GM19324 (cell line): Measurements from ENCODE around the gene TUBB.

ENCODE experiments used
- ATAC-seq: cut with Tn5 transposase; IDR thresholded peaks from one replicate; pipeline ENCODE4 v1.9.1; 2021; ENCODE audit warnings: mild to moderate bottlenecking, moderate library complexity; ENCODE audit not compliant: unreplicated experiment, low FRiP score

The TUBB gene

GRCh38 chr6:30732237-30732943, 12.2 kb downstream of the TUBB start:
- no peak for ATAC-seq

- no peak for ATAC-seq
Measured at GRCh38 chr6:30735668-30736314, 15.6 kb downstream of the TUBB start.

GRCh38 chr6:30738532-30738931, 18.4 kb downstream of the TUBB start:
- ATAC-seq, result no peak

GRCh38 chr6:30740540-30740870, 20.4 kb downstream of the TUBB start:
- ATAC-seq, result no peak

GRCh38 chr6:30741063-30741779, 21.1 kb downstream of the TUBB start:
- no peak for ATAC-seq

GRCh38 chr6:30741789-30742315, 21.7 kb downstream of the TUBB start:
- no peak for ATAC-seq

- ATAC-seq, result peak; percentile 70
Measured at GRCh38 chr6:30742316-30743098, 22.4 kb downstream of the TUBB start, which contains the start of gene FLOT1. FLOT1 (minus strand) TSS chr6:30742687; CDS start chr6:30742189, 498 bp downstream.

GRCh38 chr6:30743099-30744053, 23.2 kb downstream of the TUBB start:
- ATAC-seq, result peak; percentile 28

GRCh38 chr6:30744054-30744805, 24.1 kb downstream of the TUBB start, which contains the start of gene IER3:
IER3 (minus strand) TSS chr6:30744547; CDS start chr6:30744518, 29 bp downstream.
- no peak for ATAC-seq

GRCh38 chr6:30747300-30747687, 27.1 kb downstream of the TUBB start:
- ATAC-seq, result no peak

GRCh38 chr6:30747902-30748769, 28.0 kb downstream of the TUBB start:
- ATAC-seq, result no peak

GRCh38 chr6:30748851-30749540, 28.8 kb downstream of the TUBB start:
- ATAC-seq, result no peak

- no peak for ATAC-seq
Measured at GRCh38 chr6:30749554-30750378, 29.6 kb downstream of the TUBB start.

- ATAC-seq, result no peak
Measured at GRCh38 chr6:30750379-30750668, 30.2 kb downstream of the TUBB start.

GRCh38 chr6:30752157-30752927, 32.2 kb downstream of the TUBB start:
- ATAC-seq, result no peak

GRCh38 chr6:30754631-30755030, 34.5 kb downstream of the TUBB start:
- no peak for ATAC-seq
